GM21529 (cell line): Measurements from ENCODE around the gene AP4B1.
"Not testable (repeated sequence)": the region's sequence is repeated elsewhere in the genome, so short reads cannot be mapped to it uniquely, and the experiment has no call there.

Source experiments
- ATAC-seq: cut with Tn5 transposase; IDR thresholded peaks from one replicate; pipeline ENCODE4 v1.9.1; 2021; ENCODE audit not compliant: unreplicated experiment

Gene AP4B1

DNA sequence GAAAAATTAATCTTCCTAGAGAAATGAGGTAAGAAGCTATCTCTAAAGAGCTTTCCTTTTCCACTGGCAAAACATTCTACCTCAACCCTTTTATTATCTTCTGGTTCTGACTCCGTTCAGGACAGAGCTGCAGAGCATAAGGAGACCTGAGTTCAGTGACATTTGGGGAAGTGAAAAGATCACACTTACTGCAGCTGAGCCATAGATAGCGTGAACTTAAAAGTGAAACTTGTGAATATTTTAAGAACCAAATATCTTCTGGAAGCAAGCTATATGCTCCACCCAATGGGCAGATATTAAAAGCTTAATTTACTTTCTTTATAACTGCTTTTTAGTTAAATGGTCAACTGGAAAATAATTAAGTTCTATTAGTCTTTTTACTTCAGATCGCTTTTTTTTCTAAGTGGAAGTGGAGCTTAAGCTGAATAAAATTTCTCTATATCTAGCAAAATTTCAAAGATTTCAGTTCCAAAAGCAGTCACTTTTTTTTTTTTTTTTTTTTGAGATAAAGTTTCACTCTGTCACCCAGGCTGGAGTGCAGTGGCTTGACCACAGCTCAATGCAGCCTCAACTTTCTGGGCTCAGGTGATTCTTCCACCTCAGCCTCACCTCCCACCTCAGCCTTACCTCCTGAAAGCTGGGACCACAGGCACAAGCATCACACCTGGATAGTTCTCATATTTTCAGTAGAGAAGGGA lies 45.0 kb downstream of the AP4B1 start:
- ATAC-seq = peak; percentile 86

DNA sequence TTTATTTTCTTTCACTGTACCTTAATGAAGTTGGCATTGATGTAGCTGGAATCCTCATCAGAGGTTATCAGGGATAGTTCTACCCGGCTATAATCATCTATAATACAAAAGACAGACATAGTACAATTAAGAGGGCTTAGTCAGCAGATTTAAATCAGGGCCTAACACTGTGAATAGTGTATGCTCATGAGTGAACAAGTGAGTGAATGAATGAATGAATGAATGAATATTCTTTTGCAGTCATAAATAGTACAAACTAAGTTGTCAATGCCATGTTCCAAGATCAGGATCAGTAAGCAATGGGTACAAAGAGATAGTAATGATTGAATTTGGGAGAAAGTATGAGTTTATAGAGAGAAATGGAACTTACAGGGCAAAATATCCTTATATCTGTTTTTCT lies 45.6 kb downstream of the AP4B1 start:
- ATAC-seq = no peak

DNA sequence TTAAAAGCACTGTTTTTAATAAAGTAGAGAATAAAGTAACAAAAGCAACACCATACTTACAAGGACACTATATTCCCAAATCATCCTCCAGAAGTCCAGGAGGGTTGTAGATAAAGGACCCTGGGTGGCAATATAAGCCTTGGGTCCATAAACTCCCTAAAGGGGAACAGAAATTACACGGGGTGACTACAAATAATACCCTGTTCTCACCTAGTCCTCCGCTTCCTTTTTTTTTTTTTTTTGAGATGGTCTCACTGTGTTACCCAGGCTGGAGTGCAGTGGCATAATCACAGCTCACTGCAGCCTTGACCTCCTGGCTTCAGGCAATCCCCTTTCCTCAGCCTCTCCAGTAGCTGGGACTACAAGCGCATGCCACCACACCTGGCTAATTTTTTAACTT lies 46.2 kb downstream of the AP4B1 start:
- ATAC-seq = peak; percentile 40

DNA sequence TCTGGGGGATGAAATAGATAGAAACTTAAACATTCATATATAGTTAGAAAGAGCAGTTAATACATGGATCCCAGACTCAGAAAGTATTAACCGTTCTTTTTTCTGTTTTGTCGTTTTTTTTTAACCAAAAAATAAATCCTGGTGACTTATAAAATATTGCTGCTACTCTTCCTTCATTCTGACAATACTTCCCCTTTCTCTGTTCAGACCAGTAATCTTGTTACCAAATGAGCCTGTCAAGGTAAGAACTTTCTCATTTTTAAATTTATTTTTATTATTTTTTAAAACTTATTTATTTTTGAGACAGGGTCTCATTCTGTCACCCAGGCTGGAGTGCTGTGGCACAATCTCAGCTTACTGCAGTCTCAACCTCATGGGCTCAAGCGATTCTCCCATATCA lies 46.8 kb downstream of the AP4B1 start:
- ATAC-seq = no peak

DNA sequence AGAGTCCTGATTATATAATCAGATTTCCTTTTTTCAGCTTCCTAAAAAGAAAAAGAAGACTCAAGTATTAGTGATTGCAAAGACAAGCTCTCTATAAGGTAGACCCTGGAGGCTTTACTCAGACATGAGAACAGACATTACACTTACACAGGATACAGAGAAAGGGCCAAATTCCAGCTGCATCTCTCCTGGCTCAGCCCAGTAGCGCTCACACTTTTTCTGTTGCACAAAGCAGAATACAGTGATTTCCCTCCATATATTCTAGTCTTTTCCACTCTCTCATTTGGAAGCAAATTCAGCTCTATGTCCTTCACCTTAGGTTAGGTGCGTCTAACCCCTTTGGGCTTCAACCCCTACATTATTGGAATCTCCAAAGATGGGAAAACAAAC lies 48.2 kb downstream of the AP4B1 start:
- ATAC-seq = no peak

DNA sequence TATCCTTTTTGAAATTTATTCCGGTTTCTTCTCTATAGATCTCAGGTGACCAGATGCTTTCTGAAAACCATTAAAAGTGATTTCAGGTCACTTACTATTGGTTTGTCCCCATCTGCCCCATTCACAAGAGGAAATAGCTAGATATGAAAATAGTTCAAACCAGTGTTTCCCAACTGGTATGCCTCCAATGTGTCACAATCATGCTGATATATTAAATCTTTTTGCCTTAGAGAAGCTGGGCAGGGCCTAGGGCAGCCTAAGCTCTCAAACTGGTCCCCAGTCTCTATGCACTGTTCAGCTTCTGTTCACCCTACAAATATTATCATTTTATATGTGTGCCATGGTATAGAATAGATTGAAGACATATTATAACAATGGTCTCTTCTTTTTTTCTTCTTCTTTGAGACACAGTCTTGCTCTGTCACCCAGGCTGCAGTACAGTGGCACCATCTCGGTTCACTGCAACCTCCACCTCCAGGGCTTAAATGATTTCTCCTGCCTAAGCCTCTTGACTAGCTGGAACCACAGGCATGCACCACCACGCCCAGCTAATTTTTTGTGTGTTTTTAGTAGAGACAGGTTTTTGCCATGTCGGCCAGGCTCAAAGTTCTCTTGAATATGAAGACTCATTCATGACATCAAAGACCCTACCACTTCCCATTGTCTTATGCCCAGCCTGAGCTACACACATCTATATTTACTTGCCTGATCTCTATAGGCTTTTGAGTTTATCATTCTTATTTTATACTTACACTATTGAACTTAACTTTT lies 48.8 kb downstream of the AP4B1 start:
- no peak for ATAC-seq

DNA sequence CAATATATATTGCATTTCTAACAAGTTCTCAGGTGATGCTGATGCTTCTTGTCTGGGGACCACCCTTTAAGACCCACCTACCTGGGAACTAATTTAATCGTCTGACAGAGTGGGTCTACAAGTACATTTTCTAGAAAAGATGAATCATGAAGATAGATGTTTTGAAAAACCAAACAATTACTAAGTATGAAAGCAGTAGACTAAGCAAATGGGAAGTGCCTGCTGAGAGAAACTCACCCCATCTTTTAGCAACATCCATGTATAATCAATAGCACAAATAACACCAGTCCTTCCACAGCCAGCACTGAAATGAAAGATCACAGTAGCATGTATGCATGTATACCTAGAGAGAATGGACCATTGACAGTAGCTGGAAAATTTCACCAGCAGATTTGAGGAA lies 50.4 kb downstream of the AP4B1 start:
- ATAC-seq = no peak

DNA sequence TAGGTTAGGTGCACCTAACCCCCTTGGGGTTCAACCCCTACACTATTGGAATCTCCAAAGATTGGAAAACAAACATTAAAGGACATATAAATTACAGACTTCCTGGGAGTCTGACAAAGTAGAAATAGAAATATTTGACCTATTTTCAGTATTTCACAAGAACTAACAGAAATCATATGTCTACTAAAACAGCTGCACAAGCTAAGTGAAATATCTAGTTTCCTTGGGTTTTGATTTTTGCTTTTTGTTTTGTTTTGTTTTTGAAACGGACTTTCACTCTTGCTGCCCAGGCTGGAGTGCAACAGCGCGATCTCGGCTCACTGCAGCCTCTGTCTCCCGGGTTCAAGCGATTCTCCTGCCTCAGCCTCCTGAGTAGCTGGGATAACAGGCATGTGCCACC lies 51.9 kb downstream of the AP4B1 start:
- not testable (repeated sequence) for ATAC-seq

DNA sequence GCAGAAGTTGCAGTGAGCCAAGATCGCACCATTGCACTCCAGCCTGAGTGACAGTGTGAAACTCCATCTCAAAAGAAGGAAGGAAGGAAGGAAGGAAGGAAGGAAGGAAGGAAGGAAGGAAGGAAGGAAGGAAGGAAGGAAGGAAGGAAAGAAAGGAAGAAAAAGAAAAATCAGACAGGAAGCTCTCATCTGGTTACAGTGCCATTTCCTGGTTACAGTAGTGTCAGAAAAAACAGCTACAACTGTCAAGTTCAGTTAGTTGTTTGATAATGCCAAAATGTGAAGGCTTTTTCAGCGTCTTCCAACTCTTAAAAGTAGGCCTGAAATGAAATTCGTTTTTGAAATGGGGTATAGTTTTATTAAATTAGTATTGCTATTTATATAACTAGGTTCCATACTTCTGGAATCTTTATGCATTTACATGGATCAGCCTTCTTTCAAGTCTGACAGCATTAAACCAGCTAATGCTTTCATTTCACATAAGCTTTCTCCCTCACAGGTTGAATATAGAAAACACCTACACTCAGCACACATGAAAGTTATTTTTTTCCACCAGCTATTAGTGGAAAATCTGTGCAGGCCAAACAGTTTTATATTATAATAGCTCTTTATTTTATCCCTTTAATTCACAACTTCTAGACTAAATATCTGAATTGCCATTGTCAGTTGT lies 54.3 kb downstream of the AP4B1 start:
- no peak for ATAC-seq

DNA sequence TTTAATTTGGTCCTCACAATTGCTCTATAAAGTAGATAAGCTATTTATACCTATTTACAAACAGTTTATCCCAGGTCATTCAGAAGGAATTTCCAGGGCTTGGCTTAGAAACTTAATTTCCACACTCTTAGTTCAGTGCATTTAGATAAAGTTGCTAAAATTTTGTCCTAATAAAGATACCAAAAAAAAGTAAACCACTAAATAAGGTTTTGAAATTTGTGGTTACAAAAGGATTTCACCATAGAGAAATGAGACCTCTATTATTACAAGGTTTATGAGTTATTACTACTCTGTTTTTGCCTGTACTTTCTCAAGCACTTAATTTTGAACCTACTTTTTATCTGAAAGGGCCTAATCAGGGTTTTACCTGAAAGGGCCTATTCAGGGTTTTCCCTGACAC lies 55.5 kb downstream of the AP4B1 start:
- no peak for ATAC-seq

DNA sequence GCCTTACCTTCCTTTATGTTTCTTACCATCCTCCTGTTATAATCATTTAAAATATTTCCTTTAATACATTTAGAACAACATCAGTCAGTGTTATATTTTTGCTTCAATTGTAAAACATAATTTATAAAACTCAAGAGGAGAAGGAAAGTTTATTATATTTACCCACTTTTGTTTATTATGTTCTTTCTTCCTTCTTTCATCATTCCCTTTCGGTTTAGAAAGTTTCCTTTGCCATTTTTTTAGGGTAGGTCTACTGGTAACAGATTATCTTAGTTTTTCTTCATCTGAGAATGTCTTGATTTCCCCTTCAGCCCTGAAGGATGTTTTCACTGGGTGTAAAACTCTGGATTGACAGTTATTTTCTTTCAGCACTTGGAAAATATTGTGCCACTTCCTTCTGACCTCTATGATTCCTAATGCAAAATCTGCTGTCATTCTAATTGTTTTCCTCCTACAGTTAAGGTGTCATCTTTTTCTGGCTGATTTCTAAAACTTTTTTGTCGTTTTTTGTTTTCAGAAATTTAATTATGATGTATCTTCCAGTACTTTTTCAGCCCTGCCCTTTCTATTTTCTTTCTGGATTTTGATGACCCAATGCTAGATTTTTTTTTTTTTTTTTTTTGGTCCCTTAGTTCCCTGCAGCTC lies 58.1 kb downstream of the AP4B1 start:
- ATAC-seq = no peak
